ENCODE results near the gene CLDN11.

Gene CLDN11

GRCh38 chr3:170442947-170443346 lies 24.3 kb downstream of the CLDN11 start:
- TF ChIP-seq CTCF (conservative IDR thresholded peaks at IDR 0.05; ENCODE audit: control insufficient read depth, insufficient read depth, low read depth, low read length), result no peak
- no peak for DNase-seq (ENCODE audit: low read depth)

GRCh38 chr3:170443457-170443856 lies 24.8 kb downstream of the CLDN11 start:
- DNase-seq (ENCODE audit: low read depth), result no peak
- TF ChIP-seq CTCF (conservative IDR thresholded peaks at IDR 0.05; ENCODE audit: control insufficient read depth, insufficient read depth, low read depth, low read length), result no peak

More at GRCh38 chr3:170442947-170443346, 24.3 kb downstream of the CLDN11 start:
- H3K4me3 ChIP-seq (ENCODE audit: control insufficient read depth, low read depth, low read length), result no peak overlapping the region

GRCh38 chr3:170448584-170448983 lies 29.9 kb downstream of the CLDN11 start:
- no peak for TF ChIP-seq CTCF (conservative IDR thresholded peaks at IDR 0.05; ENCODE audit: control insufficient read depth, insufficient read depth, low read depth, low read length)
- no peak for DNase-seq (ENCODE audit: low read depth)
- no peak overlapping the region for H3K4me3 ChIP-seq (ENCODE audit: control insufficient read depth, low read depth, low read length)

More at GRCh38 chr3:170443457-170443856, 24.8 kb downstream of the CLDN11 start:
- no peak overlapping the region for H3K4me3 ChIP-seq (ENCODE audit: control insufficient read depth, low read depth, low read length)

- TF ChIP-seq CTCF (conservative IDR thresholded peaks at IDR 0.05; ENCODE audit: control insufficient read depth, insufficient read depth, low read depth, low read length), result no peak
- H3K4me3 ChIP-seq (ENCODE audit: control insufficient read depth, low read depth, low read length), result no peak overlapping the region
- no peak for DNase-seq (ENCODE audit: low read depth)
These were observed 31.4 kb downstream of the CLDN11 start for GRCh38 chr3:170450039-170450438.

- H3K4me3 ChIP-seq (ENCODE audit: control insufficient read depth, low read depth, low read length), result no peak overlapping the region
- DNase-seq (ENCODE audit: low read depth), result no peak
- TF ChIP-seq CTCF (conservative IDR thresholded peaks at IDR 0.05; ENCODE audit: control insufficient read depth, insufficient read depth, low read depth, low read length), result no peak
These were observed 35.8 kb downstream of the CLDN11 start for GRCh38 chr3:170454509-170454908.

GRCh38 chr3:170458285-170458684 lies 39.6 kb downstream of the CLDN11 start:
- DNase-seq (ENCODE audit: low read depth), result no peak
- no peak for TF ChIP-seq CTCF (conservative IDR thresholded peaks at IDR 0.05; ENCODE audit: control insufficient read depth, insufficient read depth, low read depth, low read length)

GRCh38 chr3:170463011-170463410 lies 44.3 kb downstream of the CLDN11 start:
- TF ChIP-seq CTCF (conservative IDR thresholded peaks at IDR 0.05; ENCODE audit: control insufficient read depth, insufficient read depth, low read depth, low read length), result no peak
- H3K4me3 ChIP-seq (ENCODE audit: control insufficient read depth, low read depth, low read length), result no peak overlapping the region
- no peak for DNase-seq (ENCODE audit: low read depth)

More at GRCh38 chr3:170458285-170458684, 39.6 kb downstream of the CLDN11 start:
- no peak overlapping the region for H3K4me3 ChIP-seq (ENCODE audit: control insufficient read depth, low read depth, low read length)
